Measurements from ENCODE around the gene GRM8.

DNA sequence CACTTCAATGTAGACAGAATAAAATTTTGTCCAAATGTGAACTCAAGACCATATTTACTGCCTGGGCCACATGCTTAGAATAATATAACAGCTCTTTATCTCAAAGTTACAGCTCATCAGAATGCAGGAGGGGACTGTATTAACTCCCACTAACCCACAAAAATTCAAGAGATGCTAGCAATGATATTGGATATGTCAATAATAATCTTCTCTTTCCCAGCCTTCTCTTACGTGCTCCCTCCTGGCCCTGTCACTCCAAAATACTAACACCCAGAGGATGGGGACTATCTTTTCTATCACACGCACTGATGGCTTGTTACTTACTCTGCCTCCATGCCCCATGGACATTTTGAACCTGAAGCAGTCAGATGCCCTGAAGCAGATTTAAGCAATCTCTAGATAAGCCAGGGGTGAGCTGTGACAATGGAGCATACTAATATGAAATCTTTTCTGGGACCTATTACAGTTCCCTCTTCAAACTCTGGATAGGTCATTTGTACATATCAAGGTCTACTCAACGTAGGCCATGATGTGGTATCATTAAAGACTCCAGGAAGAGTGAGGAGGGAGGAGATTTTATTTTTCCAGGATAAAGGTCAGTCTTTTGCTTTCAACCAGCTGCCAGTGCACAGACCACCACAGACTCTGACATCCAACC, 803.0 kb downstream of the GRM8 start:
- TF ChIP-seq, protein P1, sequence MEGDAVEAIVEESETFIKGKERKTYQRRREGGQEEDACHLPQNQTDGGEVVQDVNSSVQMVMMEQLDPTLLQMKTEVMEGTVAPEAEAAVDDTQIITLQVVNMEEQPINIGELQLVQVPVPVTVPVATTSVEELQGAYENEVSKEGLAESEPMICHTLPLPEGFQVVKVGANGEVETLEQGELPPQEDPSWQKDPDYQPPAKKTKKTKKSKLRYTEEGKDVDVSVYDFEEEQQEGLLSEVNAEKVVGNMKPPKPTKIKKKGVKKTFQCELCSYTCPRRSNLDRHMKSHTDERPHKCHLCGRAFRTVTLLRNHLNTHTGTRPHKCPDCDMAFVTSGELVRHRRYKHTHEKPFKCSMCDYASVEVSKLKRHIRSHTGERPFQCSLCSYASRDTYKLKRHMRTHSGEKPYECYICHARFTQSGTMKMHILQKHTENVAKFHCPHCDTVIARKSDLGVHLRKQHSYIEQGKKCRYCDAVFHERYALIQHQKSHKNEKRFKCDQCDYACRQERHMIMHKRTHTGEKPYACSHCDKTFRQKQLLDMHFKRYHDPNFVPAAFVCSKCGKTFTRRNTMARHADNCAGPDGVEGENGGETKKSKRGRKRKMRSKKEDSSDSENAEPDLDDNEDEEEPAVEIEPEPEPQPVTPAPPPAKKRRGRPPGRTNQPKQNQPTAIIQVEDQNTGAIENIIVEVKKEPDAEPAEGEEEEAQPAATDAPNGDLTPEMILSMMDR (IDR thresholded peaks at IDR 0.05; ENCODE audit: low read length), result no peak
- TF ChIP-seq EZH2phosphoT487 (IDR thresholded peaks at IDR 0.05; ENCODE audit: low read length) (no peak), EZH2 (optimal IDR thresholded peaks at IDR 0.05; ENCODE audit: low read depth, low read length) (no peak)
